ENCODE data around the gene C1QTNF12.

C1QTNF12 gene

GRCh38 chr1:1246577-1247340, at the start of gene C1QTNF12:
C1QTNF12 (minus strand) TSS chr1:1246722; CDS start chr1:1246690, 32 bp downstream.
- no peak for DNase-seq (ENCODE audit: low read depth)

GRCh38 chr1:1295154-1295923, 48.8 kb upstream of the C1QTNF12 start:
- DNase-seq (ENCODE audit: low read depth) = no peak

GRCh38 chr1:1294250-1294890, 47.8 kb upstream of the C1QTNF12 start:
- no peak for DNase-seq (ENCODE audit: low read depth)

GRCh38 chr1:1293263-1294249, 47.0 kb upstream of the C1QTNF12 start:
- DNase-seq (ENCODE audit: low read depth) = no peak

- DNase-seq (ENCODE audit: low read depth) = no peak
Measured at GRCh38 chr1:1292851-1293250, 46.3 kb upstream of the C1QTNF12 start.

- no peak for DNase-seq (ENCODE audit: low read depth)
Measured at GRCh38 chr1:1292442-1292779, 45.9 kb upstream of the C1QTNF12 start.

GRCh38 chr1:1291548-1292441, 45.3 kb upstream of the C1QTNF12 start:
- peak; percentile 59 for DNase-seq (ENCODE audit: low read depth)

GRCh38 chr1:1291023-1291528, 44.6 kb upstream of the C1QTNF12 start:
- DNase-seq (ENCODE audit: low read depth) = no peak

GRCh38 chr1:1290238-1290731, 43.8 kb upstream of the C1QTNF12 start:
- no peak for DNase-seq (ENCODE audit: low read depth)

- no peak for DNase-seq (ENCODE audit: low read depth)
Measured at GRCh38 chr1:1287288-1288110, 41.0 kb upstream of the C1QTNF12 start.

GRCh38 chr1:1286313-1287261, 40.1 kb upstream of the C1QTNF12 start:
- DNase-seq (ENCODE audit: low read depth) = no peak

- DNase-seq (ENCODE audit: low read depth) = no peak
Measured at GRCh38 chr1:1285611-1286311, 39.2 kb upstream of the C1QTNF12 start.

GRCh38 chr1:1285102-1285571, 38.6 kb upstream of the C1QTNF12 start:
- no peak for DNase-seq (ENCODE audit: low read depth)

GRCh38 chr1:1284221-1285101, 37.9 kb upstream of the C1QTNF12 start:
- no peak for DNase-seq (ENCODE audit: low read depth)

GRCh38 chr1:1283821-1284220, 37.3 kb upstream of the C1QTNF12 start:
- DNase-seq (ENCODE audit: low read depth) = peak; percentile 52

- DNase-seq (ENCODE audit: low read depth) = peak; percentile 71
Measured at GRCh38 chr1:1282998-1283397, 36.5 kb upstream of the C1QTNF12 start.

Data from ELR (cell line).